OCI-LY7 (cell line): ENCODE results near the gene HS3ST4. TPM values are rescaled to one million over a fixed set of nuclear protein-coding genes. Genes with fewer than 3 reads are reported as not detected.

Source experiments
- BruUV-seq: library from RNA; stranded (reverse); fragments of 400-500 nt; replicated peaks from 2 replicates; lab custom pipeline; 2021; lab: Mats Ljungman, UMichigan
- CTCF ChIA-PET: fragments of 300-600 bp; sonication (Branson Sonifier 250); formaldehyde crosslinking; loops from one replicate; lab custom pipeline; 2022; ENCODE audit warnings: antibody characterized with exemption; ENCODE audit not compliant: unreplicated experiment; lab: Charles Lee
- POLR2A ChIA-PET: fragments of 300-600 bp; sonication (Branson Sonifier 250); formaldehyde crosslinking; loops from one replicate; lab custom pipeline; 2022; ENCODE audit warnings: antibody characterized with exemption; lab: Charles Lee
- DNase-seq: peaks from one replicate; pipeline ENCODE4 v3.0.0-alpha.2; 2015; ENCODE audit warnings: low spot score
- H2AFZ ChIP-seq: fragments of 200-600 bp; sonication (generic), shearing (Covaris generic); 2 replicates; pipeline ENCODE4 v1.6.1; 2014; ENCODE audit warnings: mild to moderate bottlenecking, antibody characterized with exemption, low read length, moderate library complexity
- H3K27ac ChIP-seq: fragments of 200-600 bp; sonication (generic); 2 replicates; pipeline ENCODE4 v1.5.1; 2014; ENCODE audit warnings: mixed run types, low read depth, mild to moderate bottlenecking, moderate library complexity, low read length, inconsistent platforms; ENCODE audit not compliant: poor library complexity, severe bottlenecking
- H3K36me3 ChIP-seq: fragments of 200-600 bp; sonication (generic); 2 replicates; pipeline ENCODE4 v1.6.1; 2014; ENCODE audit warnings: mild to moderate bottlenecking, antibody characterized with exemption, low read length, moderate library complexity, mixed read lengths; ENCODE audit not compliant: insufficient read depth
- H3K4me1 ChIP-seq: fragments of 200-600 bp; sonication (generic); 2 replicates; pipeline ENCODE4 v1.5.1; 2014; ENCODE audit warnings: mild to moderate bottlenecking, low read length; ENCODE audit not compliant: insufficient read depth, poor library complexity, severe bottlenecking
- H3K4me2 ChIP-seq: fragments of 200-600 bp; sonication (generic); 2 replicates; pipeline ENCODE4 v1.6.1; 2014; ENCODE audit warnings: mild to moderate bottlenecking, low read length
- H3K4me3 ChIP-seq: fragments of 200-600 bp; sonication (generic); 2 replicates; pipeline ENCODE4 v1.5.1; 2014; ENCODE audit warnings: mild to moderate bottlenecking, low read depth, low read length; ENCODE audit not compliant: poor library complexity, severe bottlenecking
- H3K79me2 ChIP-seq: fragments of 200-600 bp; sonication (generic); 2 replicates; pipeline ENCODE4 v1.6.1; 2016; ENCODE audit warnings: low read depth, mild to moderate bottlenecking, low read length, moderate library complexity, mixed read lengths; ENCODE audit not compliant: insufficient read depth
- H3K9me2 ChIP-seq: fragments of 200-600 bp; sonication (generic); 2 replicates; pipeline ENCODE4 v1.6.1; 2016; ENCODE audit warnings: mild to moderate bottlenecking, low read length, mixed read lengths; ENCODE audit not compliant: insufficient read depth
- H3K9me3 ChIP-seq: fragments of 200-600 bp; sonication (generic); 2 replicates; pipeline ENCODE4 v1.6.1; 2014; ENCODE audit warnings: mild to moderate bottlenecking, mixed run types, low read length, mixed read lengths
- H4K20me1 ChIP-seq: fragments of 200-600 bp; sonication (generic); 2 replicates; pipeline ENCODE4 v1.6.1; 2014; ENCODE audit warnings: mild to moderate bottlenecking, antibody characterized with exemption, low read length, moderate library complexity, mixed read lengths; ENCODE audit not compliant: insufficient read depth
- CTCF ChIP-seq: fragments of 200-600 bp; sonication (generic); conservative IDR thresholded peaks from 2 replicates; pipeline ENCODE4 v1.5.1; 2014; ENCODE audit warnings: mild to moderate bottlenecking, antibody characterized with exemption, low read length, moderate library complexity, mixed read lengths
- EZH2phosphoT487 ChIP-seq: fragments of 200-600 bp; sonication (generic); IDR thresholded peaks from 2 replicates; pipeline ENCODE4 v1.6.1; 2018; ENCODE audit warnings: low read depth, borderline replicate concordance, mild to moderate bottlenecking, mixed run types, antibody characterized with exemption, low read length, moderate library complexity, mixed read lengths
- intact Hi-C: fragments of 100-400 bp; cut with micrococcal nuclease; formaldehyde crosslinking; loops from one replicate; pipeline ENCODE4 v1.10.0; 2022; ENCODE audit not compliant: unreplicated experiment
- total RNA-seq, 2 experiments: library from RNA; depleted of rRNA in 1 of 2; stranded (reverse); fragments of >200 nt in 1 of 2; shearing (Covaris generic) in 1 of 2; gene quantifications; 2 replicates each; pipeline ENCODE4 v1.2.3, GENCODE V29; 2014 to 2022

HS3ST4 gene
- total RNA-seq, 2 experiments from 2014 or later = not detected

DNA sequence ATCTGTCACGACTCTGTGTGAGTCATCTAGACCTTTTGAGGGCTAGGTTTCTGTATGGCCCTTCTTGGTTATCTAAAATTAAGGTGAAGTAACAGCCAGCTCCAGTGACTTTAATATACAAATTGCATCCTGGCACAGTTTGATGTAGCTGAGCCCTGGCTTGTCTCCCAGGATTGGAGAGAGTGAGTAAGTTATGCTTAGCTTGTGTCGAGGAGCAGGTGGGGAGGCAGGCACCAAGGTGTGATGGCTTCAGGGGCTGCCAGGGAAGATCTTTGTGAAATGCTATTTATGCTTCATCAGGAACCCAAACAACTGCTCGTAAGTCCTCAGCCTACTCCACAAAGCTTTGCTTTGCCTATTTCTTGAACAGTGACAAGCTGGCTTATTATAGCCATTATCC lies 261.2 kb downstream of the HS3ST4 start:
- no peaks in the 10 kb centered on the region for H4K20me1 ChIP-seq
- no peaks in the 10 kb centered on the region for H3K9me3 ChIP-seq
- no TSS peak for BruUV-seq
- no peak for DNase-seq
- ChIA-PET CTCF (no interaction called here), POLR2A (no interaction called here)
- no peaks in the 10 kb centered on the region for H3K4me1 ChIP-seq
- TF ChIP-seq EZH2phosphoT487 (no peak), CTCF (no peak)
- no peaks in the 10 kb centered on the region for H3K9me2 ChIP-seq
- H3K36me3 ChIP-seq = no peaks in the 10 kb centered on the region
- no peak overlapping the region for H3K4me2 ChIP-seq
- H3K27ac ChIP-seq = no peak overlapping the region
- H2AFZ ChIP-seq = no peak overlapping the region
- no peaks in the 10 kb centered on the region for H3K79me2 ChIP-seq
- intact Hi-C loops = no loop called here
- no peak overlapping the region for H3K4me3 ChIP-seq

GRCh38 chr16:25957707-25958106 lies 265.9 kb downstream of the HS3ST4 start:
- ChIA-PET CTCF (no interaction called here), POLR2A (no interaction called here)
- H3K9me2 ChIP-seq = no peaks in the 10 kb centered on the region
- no peak overlapping the region for H2AFZ ChIP-seq
- no TSS peak for BruUV-seq
- H3K79me2 ChIP-seq = no peaks in the 10 kb centered on the region
- H3K27ac ChIP-seq = no peak overlapping the region
- H3K9me3 ChIP-seq = no peaks in the 10 kb centered on the region
- DNase-seq = no peak
- intact Hi-C loops = no loop called here
- TF ChIP-seq CTCF (no peak), EZH2phosphoT487 (no peak)
- H3K36me3 ChIP-seq = no peaks in the 10 kb centered on the region
- H3K4me1 ChIP-seq = no peaks in the 10 kb centered on the region
- no peak overlapping the region for H3K4me3 ChIP-seq
- no peaks in the 10 kb centered on the region for H4K20me1 ChIP-seq
- H3K4me2 ChIP-seq = no peak overlapping the region

DNA sequence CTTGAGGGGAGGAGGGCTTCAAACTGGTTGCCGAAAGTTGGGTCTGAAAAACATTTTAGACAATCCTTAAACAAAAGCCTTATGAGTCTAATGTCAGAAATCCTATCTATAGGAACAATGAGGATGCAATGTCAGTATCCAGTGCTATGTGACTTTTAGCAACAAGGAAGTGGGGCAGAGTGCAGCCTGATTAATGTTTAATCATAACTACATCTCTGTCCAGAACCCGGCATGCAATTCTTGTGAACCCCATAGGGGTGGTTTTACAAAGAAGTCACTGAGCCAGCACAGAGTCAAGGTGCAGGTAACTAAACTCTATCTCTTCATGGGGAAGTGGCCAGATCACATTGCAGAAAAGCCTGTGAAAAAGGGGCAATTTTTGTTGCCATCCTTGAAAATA lies 267.5 kb downstream of the HS3ST4 start:
- no peaks in the 10 kb centered on the region for H3K79me2 ChIP-seq
- ChIA-PET POLR2A (no interaction called here), CTCF (no interaction called here)
- DNase-seq = no peak
- H3K4me1 ChIP-seq = no peaks in the 10 kb centered on the region
- H2AFZ ChIP-seq = no peak overlapping the region
- no peaks in the 10 kb centered on the region for H3K9me2 ChIP-seq
- no peak overlapping the region for H3K4me3 ChIP-seq
- intact Hi-C loops = no loop called here
- BruUV-seq = no TSS peak
- TF ChIP-seq CTCF = no peak
- no peak overlapping the region for H3K4me2 ChIP-seq
- H3K36me3 ChIP-seq = no peaks in the 10 kb centered on the region
- H3K9me3 ChIP-seq = no peaks in the 10 kb centered on the region
- H3K27ac ChIP-seq = no peak overlapping the region
- H4K20me1 ChIP-seq = no peaks in the 10 kb centered on the region
